HG03378 (cell line): ENCODE results near the gene MROH7.
"Not testable (repeated sequence)": the region's sequence is repeated elsewhere in the genome, so short reads cannot be mapped to it uniquely, and the experiment has no call there.

Experiments used
- ATAC-seq: cut with Tn5 transposase; IDR thresholded peaks from one replicate; pipeline ENCODE4 v1.9.1; 2021; ENCODE audit warnings: mild to moderate bottlenecking, moderate library complexity; ENCODE audit not compliant: unreplicated experiment

MROH7 gene

DNA sequence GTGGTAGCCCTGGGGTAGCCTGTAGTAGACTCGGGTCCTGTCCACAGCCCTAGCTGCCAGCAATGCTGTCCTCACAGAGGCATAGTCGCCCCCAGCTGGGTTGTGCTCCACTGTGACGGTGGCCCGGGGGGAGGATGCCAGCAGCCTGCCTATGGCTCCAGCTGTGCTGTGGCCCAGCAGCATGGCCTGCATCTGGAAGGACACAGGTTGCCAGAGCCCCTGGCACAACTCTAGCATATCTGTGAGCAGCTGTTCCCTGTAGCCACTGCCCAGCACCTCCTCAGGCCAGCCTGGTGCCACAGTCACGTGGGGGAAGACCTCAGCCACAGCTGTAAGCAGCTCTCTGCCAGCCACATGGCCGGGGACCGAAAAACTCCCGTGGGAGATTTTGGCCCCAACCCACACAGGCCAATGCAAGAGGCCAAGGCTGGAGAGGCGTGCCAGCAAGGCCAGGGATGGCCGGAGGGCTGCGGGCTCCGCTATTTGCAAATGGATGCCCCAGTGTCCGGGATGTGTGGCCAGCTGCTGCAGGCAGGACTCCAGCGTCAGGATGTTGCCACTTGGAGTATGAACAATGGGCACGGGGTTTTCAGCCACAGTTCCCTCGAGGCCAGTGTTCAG, 32.2 kb upstream of the MROH7 start:
- no peak for ATAC-seq

DNA sequence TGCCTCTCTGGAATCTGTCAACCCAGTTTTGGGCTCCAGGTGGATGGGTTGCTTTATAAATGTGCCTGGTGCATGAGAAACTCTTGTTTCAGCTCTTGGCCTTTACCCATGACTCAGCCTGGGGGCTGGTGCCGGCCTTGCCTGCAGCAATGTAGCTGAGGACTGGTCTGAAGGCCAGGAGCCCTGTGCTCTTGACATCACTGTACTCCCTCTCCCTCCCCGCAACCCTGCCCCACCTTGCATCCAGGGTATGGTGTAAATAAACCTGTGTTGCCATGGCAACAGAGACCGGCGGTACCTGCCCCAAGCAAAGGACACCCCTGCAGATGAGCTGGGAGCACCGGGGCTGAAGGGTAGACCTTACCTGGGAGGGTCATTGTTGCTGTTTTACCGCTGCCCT, 31.5 kb upstream of the MROH7 start:
- ATAC-seq, result no peak

DNA sequence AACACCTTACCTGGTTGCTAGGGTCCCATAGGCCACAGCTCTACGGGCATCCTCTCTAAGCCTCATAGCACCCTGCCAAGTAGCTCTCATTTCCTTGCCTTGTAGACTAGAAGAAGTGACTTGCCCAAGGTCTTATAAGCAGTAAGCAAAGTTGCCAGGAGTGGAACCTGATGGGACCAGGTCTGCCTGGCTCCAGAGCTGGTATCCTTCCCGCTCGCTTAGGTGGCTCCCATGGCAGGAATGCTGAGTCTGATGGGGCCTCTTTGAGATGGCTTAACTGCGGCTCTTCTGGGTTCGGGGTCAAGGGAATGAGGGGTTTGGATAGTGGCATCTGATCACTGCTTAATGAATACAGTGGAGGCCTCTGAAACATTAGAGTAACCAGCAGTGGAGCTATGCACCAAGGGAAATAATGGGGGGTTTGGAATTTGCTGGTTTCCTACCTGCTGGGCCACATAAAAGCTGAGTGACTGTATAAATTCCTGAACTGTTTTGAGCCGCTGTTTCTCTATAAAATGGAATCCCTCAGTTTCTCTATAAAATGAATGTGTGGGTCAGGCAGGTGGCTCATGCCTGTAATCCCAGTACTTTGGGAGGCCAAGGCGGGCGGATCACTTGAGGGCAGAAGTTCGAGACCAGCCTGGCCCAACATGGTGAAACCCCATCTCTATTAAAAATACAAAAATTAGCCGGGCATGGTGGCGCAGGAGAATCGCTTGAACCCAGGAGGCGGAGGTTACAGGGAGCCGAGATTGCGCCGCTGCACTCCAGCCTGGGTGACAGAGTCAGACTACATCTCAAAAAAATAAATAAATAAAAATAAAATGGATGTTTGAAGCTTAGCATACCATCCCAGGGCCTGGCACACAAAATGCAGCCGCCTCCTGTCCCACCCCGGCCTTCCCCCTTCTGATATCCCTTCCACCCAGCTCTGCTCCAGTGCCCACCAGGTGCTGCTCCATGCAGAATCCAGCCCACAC, 30.7 kb upstream of the MROH7 start:
- ATAC-seq, result no peak

DNA sequence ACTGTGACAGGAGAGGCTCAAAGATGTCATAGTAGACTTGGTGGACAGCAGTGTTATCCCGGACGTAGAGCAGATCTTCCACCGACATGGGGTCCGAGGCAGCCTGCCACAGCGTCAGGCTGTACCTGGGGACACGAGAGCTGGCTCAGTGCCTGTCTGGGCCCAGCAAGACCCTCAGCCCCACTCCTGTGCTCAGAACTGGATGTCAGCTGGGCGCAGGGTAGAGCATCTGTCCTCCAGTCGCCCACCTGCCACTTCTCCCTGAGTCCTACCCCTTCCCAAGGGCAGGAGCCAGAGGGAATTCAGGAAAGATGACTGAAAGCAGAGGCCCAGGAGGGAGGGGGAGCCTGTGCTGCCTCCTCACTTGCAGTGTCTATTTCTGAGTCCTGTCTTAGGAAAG, 30.0 kb upstream of the MROH7 start:
- ATAC-seq, result no peak

DNA sequence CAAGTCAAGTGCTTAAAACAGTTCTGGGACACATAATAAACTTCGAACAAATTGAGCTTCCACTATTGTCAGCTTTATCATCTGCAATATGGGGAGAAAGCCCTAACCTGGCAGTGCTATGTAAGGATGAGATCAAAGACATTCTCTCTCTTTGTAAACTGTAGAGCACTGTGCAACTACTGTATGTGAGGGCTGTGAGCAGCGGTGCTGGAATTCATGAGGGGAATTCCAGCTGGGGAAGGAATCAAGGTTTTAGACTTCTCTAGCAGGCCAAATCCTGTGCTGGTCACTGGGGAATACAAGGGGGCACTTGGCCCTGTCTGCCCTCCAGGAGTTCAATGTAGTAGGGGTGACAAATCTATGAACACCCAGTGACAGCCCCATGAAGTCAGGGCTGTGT, 27.6 kb upstream of the MROH7 start:
- ATAC-seq, result no peak

DNA sequence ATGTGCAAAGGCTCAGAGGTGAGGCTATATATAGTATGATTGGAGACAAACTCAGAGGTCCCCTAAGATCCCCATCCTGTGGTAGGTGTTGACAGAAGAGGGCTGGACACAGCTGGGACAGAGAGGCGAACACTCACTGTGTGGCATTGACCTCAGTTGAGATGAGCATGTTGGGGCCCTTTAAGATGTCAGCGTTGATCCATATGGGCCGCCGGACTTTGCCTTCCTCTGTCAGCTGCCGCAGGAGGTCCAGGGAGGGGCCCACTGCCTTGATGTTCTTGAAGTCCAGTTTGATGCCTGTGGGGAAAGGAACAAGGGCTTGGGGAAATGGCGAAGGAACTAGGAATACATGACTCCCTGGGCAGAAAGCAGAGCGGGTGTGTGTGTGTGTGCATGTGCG, 27.0 kb upstream of the MROH7 start:
- no peak for ATAC-seq

DNA sequence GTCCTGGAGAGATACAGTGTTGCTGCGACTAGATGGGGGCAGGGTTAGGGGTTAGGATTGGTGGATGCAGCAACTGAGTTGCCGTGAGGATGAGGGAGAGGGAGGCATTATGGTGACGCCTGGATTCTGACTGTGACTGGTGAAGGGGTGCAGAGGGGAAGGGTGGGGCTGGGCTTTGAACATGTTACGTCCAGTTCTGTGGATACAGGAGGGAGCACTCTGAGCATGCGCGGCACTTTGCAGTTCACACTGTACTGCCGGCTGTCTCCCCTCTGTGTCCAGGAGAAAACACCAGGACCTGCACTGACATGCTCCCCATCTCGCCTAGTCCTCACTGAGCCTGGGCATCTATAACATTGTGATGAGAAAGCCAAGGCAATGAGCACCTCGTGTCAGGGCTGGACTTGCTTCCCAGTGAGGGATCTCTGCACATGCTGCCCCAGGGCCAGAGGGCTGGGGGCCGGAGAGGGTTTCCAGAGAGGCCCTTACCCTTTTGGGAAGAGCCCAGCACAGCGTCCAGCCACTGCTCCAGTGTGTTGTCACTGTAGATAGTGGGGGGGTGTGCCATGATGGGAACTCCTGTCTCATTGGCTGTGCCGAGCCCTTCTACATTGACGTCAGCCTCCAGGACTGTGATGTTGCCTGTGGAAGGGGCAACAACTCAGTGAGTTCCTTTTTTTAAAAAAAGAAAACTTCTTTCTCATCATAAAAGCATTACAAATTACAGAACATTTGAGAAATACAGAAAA, 25.9 kb upstream of the MROH7 start:
- no peak for ATAC-seq

DNA sequence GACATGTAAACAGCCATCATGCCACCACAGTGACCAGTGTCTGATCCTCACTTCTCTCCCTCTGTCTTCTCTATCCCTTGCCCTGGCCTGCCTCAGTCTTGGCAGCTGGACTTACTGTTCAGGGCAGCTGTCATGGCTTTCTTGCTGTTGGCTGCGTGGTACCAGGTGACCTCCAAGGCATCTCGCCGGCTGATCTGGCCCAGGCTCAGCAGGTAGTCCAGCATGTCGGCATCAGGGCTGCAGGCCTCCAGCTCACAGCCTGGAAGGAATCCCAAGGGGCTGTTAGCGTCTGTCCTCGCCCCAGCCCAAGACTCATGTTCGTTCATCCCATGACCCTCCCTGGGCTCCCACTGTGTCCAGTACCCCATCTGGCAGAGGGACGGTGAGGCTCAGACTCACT, 21.8 kb upstream of the MROH7 start:
- no peak for ATAC-seq

DNA sequence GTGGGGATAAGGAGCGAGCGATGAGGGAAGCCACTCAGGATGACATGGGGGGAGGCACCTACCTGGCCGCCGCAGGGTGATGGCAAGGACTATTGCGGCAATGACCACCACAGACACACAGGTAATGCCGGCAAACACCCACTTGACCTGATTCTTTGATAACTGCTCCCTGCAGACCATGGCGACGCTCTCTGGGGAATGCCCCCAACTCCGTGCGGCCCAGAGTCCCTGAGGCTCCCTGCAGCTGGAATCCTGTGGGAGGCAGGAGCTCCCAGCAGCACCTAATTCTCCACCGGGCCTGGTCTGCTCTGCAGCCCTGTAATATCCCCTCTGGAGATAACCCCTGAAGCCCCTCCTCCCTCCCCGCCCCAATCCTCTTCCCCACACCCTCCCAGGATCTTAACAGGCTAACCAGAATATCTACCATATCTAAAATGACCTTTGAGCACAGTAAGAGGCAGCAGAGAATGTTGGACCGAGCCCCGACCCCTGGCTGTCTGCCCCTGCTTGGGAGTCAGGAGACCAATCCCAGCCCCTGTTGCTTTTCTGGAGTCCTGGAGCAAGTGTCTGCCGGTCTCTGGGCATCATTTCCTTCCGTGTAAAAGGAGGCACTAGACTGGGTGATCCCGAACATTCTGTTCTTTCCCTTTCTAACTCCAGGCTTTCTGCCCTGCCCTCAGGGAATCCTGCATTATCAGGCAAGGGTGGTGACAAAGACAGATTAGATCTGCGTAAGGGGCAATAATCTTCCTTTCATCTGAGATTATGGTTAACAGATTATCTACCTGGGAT, 18.2 kb upstream of the MROH7 start, which contains the start of gene FAM151A:
FAM151A (minus strand) TSS at position 310 of the 792 bp plus-strand sequence; CDS start at position 180, 130 bp downstream.
- ATAC-seq, result no peak

DNA sequence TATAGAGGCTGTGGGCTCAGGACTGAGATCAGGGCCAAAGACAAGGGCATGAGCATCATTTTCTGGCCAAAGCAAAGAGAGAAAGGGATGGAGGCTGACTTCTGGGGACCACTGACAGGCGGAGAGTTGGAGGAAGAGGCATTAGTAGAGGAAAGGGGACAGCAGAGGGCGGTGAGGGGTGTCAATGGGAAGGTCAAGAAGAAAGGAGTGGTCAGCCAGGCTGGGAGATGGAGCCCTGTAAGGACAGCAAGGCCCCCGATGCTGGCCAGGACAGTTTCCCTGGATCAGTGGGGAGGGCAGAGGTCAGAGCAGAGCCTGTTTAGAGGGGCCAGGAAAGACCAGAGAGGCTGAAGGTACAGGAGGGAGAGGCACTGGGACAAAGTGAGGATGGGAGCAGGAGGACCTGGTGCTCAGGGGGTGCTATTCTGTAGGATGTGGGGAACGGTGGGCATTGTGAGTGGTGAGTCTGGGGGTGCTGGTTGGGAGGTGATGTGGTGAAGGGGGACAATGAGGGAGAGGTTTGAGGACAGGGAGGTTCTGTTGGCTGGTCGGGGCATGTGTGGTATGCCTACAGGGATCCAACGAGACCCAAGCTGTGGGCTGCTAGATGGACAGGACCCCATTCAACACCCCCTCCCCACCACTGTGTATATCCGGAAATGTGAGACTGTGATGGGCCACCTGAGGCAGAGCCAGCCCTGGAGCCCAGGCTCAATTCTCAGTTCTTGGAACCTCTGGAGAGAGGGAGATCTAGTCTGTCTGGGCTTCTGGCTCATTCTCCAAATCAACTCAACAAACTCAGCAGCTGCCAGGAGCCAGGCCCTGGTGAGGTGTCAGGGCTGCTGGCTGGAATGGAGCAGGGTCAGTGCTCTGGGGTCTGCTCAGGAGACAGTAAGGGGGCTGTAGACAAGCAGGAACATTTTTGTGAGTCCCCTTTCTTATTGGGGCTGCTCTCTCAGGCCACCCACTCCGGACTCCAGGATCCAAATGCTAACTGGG, 16.8 kb upstream of the MROH7 start:
- no peak for ATAC-seq

DNA sequence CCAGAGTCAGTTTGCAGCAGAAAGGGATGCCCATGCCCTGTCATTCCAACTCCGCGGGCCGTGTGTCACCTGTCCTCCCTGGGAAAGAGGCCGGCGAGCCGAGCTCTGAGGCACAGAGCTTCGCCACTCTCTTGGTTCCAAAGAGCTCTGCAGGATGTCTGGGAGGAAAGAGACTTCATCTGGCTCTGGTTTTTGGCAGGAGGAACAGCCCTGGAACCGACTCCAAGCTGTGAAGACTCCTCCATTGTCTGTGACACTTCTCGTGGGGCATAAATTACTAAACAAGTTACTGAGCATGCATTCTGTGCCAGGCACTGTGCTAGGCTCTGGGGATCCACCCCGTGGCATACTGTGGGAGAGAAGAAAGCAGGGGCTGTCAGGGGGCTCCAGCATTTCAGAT, 14.4 kb upstream of the MROH7 start:
- ATAC-seq, result no peak

DNA sequence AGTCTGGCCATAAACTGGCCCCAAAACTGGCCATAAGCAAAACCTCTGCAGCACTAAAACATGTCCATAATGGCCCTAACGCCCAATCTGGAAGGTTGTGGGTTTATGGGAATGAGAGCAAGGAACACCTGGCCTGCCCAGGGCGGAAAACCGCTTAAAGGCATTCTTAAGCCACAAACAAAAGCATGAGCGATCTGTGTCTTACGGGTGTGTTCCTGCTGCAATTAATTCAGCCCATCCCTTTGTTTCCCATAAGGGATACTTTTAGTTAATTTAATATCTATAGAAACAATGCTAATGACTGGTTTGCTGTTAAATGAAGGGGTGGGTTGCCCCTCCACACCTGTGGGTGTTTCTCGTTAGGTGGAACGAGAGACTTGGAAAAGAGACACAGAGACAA, 5.8 kb upstream of the MROH7 start:
- ATAC-seq, result not testable (repeated sequence)

DNA sequence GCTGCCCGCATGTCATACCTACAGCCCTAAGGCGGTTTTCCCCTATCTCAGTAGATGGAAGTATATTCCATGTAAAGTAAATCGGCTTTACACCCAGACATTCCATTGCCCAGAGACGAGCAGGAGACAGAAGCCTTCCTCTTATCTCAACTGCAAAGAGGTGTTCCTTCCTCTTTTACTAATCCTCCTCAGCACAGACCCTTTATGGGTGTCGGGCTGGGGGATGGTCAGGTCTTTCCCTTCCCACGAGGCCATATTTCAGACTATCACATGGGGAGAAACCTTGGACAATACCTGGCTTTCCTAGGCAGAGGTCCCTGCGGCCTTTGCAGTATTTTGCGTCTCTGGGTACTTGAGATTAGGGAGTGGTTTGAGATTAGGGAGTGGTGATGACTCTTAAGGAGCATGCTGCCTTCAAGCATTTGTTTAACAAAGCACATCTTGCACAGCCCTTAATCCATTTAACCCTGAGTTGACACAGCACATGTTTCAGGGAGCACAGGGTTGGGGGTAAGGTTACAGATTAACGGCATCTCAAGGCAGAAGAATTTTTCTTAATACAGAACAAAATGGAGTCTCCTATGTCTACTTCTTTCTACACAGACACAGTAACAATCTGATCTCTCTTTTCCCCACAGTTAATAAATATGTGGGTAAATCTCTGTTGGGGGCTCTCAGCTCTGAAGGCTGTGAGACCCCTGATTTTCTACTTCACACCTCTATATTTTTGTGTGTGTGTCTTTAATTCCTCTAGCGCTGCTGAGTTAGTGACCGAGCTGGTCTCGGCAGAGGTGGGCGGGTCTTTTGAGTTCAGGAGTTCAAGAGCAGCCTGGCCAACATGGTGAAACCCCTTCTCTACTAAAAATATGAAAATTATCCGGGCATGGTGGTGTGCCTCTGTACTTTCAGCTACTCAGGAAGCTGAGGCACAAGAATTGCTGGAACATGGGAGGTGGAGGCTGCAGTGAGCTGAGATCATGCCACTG, 4.8 kb upstream of the MROH7 start:
- ATAC-seq, result not testable (repeated sequence)

DNA sequence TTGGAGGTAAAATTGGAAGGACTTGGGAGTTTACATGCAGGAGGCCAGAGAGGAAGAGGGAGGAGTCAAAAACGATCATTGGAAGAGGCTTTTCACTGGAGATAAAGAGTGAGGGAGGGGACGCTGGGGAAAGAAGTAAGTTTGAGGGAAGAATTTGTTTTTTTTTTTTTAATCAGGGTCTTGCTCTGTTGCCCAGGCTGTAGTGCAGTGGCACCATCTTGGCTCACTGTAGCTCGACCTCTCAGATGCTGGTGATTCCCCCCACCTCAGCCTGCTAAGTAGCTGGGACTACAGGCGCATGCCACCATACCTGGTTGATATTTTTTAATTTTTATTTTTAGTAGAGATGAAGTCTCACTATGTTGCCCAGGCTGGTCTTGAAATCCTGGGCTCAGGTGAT, 1.2 kb upstream of the MROH7 start:
- no peak for ATAC-seq

DNA sequence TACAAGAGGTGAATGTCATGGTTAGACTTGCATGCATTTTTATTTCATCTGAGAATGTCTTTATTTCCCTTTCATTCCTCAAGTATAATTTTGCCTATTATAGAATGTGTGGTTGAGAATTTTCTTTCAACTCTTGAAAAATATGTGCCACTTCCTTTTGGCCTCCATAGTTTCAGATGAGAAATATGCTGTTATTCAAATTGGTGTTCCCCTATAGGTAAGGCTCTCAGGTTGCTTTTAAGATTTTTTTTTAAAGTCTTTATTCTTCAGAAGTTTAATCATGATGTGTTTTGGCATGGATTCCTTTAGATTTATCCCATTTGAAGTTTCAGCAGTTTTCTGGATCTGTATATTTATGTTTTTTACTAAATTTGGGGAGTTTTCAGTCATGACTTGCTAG, 2.1 kb downstream of the MROH7 start:
- no peak for ATAC-seq

DNA sequence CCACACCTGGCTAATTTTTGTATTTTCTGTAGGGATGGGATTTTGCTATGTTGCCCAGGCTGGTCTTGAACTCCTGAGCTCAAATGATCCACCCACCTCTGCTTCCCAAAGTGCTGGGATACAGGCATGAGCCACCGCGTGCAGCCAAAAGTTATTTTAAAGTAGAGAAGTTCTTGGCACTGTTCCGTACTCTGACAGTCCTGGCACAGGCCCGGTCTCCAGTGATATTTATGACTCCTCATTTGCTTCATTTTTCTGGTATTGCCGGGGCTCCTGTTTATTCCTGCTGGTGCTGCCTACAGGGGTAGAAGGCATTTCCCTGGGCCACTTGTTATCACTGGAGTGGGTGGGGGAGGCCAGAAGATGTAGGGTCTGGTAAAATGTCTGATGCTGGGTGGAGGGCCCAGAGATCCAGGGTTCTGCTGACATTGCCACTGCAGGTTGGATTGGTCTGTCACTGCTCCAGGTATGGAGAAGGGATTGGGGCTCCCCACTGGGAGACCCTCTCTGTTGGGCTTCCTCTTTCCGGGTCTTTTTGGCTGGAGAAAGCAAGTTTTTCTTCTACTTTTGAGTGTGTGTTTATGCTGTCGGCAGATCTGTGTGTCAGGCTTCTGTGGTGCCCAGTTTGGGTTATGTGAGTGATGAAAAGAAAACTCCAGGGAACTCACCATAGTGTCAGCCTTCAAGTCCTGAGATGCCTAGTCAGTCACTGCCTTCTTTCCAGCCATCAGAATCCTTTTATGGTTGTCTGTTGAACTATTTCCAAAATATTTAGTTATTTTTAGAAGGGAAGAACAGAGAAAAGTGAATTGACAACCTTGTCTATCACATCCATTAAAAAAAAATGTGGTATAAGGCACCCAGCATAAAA, 4.5 kb downstream of the MROH7 start:
- no peak for ATAC-seq

DNA sequence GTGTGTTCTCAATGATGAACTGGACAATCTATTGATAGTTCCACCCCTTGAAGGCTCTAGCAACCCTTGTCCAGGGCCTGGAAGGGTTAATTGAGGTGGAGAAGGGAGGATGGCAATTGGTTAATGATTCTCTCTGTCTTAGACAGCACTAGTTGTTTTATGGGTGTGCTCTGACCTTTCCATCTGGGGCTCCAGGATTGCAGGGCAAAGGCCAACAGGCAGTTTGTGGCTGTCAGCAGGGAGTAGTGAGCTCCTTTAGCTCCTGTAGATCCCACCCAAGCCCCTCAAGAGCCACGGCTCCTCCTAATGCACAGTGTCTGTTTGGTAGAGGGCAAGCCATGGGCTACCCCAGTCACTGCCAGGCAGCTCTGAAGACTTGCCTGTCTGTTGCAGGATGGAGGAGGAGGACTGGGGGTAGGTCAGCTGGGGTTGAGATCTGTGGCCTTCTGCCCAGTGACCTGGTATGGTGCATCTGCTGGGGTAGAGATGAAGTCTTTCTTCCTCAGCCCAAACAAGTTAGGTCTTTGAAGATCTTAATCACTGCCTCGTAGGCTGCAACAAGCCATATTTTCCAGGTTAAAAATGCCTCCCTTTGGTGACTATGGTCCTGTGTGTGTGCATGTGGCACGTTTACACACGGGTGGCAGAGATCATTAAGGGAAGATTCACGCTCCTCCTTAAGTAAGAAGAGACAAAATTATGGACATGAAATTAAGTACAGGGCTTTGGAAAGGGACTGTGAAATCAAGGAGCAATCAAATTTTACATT, 7.7 kb downstream of the MROH7 start:
- no peak for ATAC-seq
